ENCODE data around the gene ACTG2.

The ACTG2 gene

GRCh38 chr2:73952499-73953446, 60.0 kb downstream of the ACTG2 start:
- Histone ChIP-seq H3K27me3 (no peaks in the 10 kb centered on the region), H3K4me1 (no peaks in the 10 kb centered on the region), H3K9me3 (no peaks in the 10 kb centered on the region), H3K4me3 (ENCODE audit: low read depth, low read length) (no peak overlapping the region), H3K36me3 (peaks cover 10% of the 10 kb centered on the region)
- no peak for TF ChIP-seq CTCF (IDR thresholded peaks at IDR 0.05; ENCODE audit: low read depth, low read length)
- DNase-seq, result no peak

- no peaks in the 10 kb centered on the region for H3K9me3 ChIP-seq
- no peak for DNase-seq
- no peaks in the 10 kb centered on the region for H3K27me3 ChIP-seq
- H3K36me3 ChIP-seq, result peaks cover 3% of the 10 kb centered on the region
- H3K4me1 ChIP-seq, result no peaks in the 10 kb centered on the region
- TF ChIP-seq CTCF (IDR thresholded peaks at IDR 0.05; ENCODE audit: low read depth, low read length), result no peak
- no peak overlapping the region for H3K4me3 ChIP-seq (ENCODE audit: low read depth, low read length)
Observed at GRCh38 chr2:73956218-73956865, 63.5 kb downstream of the ACTG2 start.

GRCh38 chr2:73961274-73961673, 68.5 kb downstream of the ACTG2 start:
- DNase-seq, result no peak
- Histone ChIP-seq H3K27me3 (no peaks in the 10 kb centered on the region), H3K36me3 (no peaks in the 10 kb centered on the region; the same call in none of the 2 replicates), H3K9me3 (no peaks in the 10 kb centered on the region), H3K4me3 (ENCODE audit: low read depth, low read length) (no peak overlapping the region), H3K4me1 (no peaks in the 10 kb centered on the region)
- no peak for TF ChIP-seq CTCF (IDR thresholded peaks at IDR 0.05; ENCODE audit: low read depth, low read length)

GRCh38 chr2:73961823-73962615, 69.2 kb downstream of the ACTG2 start:
- Histone ChIP-seq H3K4me1 (no peaks in the 10 kb centered on the region), H3K4me3 (ENCODE audit: low read depth, low read length) (no peak overlapping the region), H3K27me3 (no peaks in the 10 kb centered on the region), H3K36me3 (no peaks in the 10 kb centered on the region; the same call in none of the 2 replicates), H3K9me3 (no peaks in the 10 kb centered on the region)
- DNase-seq, result no peak
- TF ChIP-seq CTCF (IDR thresholded peaks at IDR 0.05; ENCODE audit: low read depth, low read length), result no peak

- no peak overlapping the region for H3K4me3 ChIP-seq (ENCODE audit: low read depth, low read length)
- no peak for TF ChIP-seq CTCF (IDR thresholded peaks at IDR 0.05; ENCODE audit: low read depth, low read length)
Observed at GRCh38 chr2:73962798-73963197, 70.0 kb downstream of the ACTG2 start.

More at GRCh38 chr2:73962798-73963197, 70.0 kb downstream of the ACTG2 start:
- no peak for DNase-seq
- no peaks in the 10 kb centered on the region for H3K4me1 ChIP-seq
- H3K27me3 ChIP-seq, result no peaks in the 10 kb centered on the region
- H3K36me3 ChIP-seq, result no peaks in the 10 kb centered on the region; the same call in 1 of the 2 replicates
- H3K9me3 ChIP-seq, result no peaks in the 10 kb centered on the region

All from BE2C (cell line).